GM18526 (cell line): Measurements from ENCODE around the gene KIAA2012.

Experiments used
- POLR2A ChIP-seq: IDR thresholded peaks from 3 replicates; pipeline ENCODE4 v1.6.1; 2011; ENCODE audit not compliant: insufficient read length; ENCODE audit errors: extremely low read depth

Gene KIAA2012

DNA sequence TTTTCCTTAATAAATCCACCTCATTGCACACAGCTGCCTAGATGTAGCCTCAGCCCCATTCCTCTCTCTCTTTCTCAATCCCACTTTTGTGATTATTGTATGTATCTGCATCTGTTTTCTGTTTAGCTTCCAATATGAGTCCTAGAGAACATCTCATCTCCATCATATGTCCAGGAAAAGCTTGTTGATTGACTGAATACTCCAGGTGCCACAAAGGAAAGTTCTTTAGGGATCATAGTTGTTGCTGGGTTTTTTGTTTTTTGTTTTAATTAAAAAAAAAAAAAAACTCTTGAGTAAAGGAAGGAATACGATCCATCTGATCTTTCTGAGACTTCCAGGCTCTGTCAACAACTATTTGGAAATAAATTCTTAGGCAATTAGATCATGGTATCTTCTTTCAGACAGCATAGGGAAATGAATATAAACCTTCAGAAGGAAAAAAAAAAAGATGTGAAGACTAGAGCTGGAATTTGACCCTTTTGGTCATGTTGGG lies 42.5 kb downstream of the KIAA2012 start:
- no peak for TF ChIP-seq POLR2A

DNA sequence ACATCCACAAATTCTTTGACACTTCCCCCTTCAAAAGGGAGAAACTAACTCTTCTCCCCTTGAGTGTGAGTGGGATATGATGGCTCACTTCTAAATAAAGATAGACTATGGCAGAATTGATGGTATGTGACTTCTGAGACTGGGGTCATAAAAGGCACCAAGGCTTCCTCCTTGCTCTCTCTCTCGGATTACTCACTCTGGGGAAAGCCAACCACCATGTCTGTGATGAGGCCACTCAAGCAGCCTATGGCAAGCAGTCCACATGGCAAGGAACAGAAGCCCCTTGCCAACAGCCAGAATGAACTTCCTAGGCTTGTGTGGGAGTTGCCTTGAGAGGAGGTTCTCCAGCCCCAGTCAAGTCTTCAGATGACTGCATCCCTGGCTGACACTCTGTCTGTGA lies 43.6 kb downstream of the KIAA2012 start:
- TF ChIP-seq POLR2A: no peak

DNA sequence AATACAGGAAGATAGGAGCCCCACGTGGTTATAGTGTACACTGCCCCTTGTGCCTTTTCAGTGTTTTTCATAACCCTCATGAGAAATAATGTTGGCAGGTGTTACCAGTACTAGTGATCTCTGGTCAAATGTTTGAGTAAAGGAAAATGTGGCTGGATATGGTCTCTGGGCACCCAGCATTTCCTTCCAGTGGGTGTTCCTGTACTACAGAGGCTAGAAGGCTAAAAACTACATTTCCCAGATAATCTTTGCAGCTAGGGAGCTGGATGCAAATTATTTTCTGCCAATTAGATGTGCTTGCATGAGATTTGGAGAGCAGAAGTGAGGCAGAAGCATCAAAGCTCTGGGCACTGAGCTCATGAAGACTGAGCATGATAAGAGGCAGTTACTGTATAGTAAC lies 45.1 kb downstream of the KIAA2012 start:
- TF ChIP-seq POLR2A: no peak

DNA sequence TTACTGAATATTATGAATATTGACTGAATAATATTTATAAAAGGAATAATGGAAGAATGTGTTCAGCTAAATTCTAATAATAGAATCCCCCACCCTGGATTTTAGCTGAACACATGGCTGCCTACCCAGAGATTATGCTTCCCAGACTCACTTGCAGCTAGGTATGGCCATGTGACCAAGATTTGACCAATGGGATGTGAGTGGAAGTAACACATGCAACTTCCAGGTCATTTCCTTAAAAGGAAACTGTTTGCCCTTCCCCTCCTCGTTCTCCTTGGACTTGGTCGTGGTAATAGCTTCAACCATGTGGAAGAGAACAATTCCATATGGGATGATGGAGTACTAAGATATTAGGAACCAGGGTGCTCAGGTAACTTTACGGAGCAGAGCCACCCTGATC lies 47.8 kb downstream of the KIAA2012 start:
- no peak for TF ChIP-seq POLR2A

DNA sequence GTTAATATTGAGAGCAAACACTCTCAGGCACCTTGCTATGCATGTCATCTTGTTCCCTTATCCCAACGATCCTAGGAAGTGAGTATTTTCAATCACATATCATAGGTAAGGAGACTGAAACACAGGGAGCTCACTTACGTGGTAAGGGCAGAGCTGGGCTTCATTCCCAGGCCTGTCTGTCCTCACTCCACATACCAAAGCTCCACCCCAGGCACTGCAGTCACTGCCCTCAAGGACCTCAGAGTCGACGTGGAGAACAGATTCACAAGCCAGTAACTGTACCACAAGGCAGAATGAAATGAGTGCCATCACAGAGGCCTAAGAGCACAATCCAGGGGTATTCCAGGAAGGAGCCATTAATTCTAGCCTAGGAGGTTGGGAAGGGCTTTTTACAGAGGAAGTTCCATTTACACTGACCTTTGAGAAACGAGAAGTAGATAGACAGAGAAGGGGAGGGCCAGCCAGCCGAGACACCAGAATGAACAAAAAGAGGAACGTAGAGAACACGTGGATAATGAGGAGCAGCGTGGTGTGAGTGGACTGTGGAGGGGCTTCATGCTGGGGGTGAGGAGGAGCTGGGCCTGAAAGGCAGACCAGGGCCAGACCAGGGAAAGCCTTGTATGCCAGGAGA lies 48.6 kb downstream of the KIAA2012 start:
- no peak for TF ChIP-seq POLR2A

DNA sequence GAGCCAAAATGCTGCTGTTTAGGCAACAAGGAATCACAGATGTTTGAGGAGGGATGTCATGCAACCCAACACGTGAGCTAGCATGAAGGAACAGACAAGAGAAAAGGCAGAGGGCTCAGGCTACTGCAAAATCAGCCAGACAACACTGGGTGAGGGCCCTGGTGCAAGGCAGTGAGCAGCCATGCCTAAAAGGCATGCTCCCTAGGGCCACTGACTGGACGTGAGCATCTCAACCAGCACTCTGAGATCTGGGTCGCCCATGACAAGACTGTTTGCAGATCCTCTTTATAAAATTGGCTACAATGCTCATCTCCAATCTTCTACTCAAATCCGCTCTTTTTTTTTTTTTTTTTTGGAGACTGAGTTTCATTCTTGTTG lies 49.1 kb downstream of the KIAA2012 start:
- no peak for TF ChIP-seq POLR2A

DNA sequence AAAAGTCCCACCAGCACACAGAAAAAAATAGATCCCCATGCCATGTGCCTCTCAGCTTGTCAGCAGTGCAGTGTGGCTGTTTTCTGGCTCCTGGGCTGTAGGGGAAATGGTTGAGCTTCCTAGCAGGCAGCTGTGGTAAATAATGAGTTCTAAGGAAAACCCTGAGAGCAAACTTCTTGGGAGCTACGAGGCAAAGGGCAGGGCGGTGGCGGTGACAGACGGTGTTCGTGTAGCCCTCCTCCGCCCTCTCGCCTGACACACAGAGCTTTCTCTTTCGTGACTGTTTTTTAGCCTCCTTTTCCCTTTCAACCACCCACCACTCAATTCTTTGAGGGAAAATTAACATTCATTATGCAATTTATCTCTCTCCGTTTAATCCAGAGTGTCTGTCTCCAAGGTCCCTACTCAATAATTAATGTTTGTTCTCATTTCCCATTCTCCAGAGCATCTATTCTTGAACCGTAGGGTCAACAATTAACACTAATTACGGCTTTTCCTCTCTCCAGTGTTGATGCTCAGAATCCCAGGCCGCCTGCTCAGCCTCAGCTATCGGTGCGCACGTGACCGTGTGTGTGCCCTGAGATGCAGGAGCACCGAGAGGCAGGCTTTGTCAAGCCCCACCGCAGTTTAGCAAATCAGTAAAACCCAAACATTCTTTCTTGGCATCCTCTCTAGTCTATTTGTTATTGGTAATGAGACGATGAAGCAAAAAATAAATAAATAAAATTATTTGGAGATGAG lies 50.1 kb downstream of the KIAA2012 start:
- no peak for TF ChIP-seq POLR2A

DNA sequence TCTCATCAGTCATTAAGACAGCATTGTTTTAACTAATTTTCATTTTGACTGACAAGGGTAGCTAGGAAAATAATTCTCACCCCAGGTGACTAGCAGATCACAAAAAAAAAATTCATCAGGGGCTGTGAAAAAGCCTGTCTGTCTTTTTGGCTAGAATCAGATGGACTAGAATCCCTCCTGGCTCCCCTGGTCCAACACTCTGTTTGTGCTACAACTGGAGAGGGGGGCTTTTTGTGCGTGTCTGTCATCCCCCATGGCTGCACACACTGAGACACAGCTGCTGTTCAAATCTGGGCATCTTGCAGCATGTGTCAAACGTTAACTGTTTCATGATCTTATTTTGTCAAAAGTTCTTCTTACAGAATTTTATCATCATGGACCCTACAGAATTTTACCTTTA lies 51.2 kb downstream of the KIAA2012 start:
- TF ChIP-seq POLR2A: no peak

DNA sequence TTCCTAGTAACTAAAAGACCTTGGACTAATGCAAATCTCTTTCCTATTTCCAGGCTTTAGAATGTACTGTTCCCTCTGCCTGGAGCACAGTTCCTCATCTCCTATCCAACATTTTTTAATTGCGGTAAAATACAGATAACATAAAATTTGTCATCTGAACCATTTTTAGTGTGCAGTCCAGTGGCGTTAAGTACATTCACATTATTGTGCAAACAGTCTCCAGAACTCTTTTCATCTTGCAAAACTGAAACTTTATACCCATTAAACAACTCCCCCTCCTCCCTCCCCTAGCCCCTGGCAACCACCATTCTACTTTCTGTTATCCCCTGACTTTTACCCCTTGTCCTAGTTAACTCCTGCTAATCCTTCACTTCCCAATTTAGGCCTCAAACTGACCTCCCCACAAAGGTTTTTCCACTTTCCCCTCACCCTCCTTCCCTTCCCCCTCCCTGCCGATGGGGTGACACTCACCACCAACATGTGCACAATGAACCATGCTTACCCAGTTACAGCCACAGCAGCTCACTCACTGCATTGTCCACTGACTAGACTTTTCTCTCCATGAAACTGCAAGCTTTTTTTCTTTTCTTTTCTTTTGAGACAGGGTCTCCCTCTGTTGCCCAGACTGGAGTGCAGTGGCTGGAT lies 54.8 kb downstream of the KIAA2012 start:
- TF ChIP-seq POLR2A: no peak

DNA sequence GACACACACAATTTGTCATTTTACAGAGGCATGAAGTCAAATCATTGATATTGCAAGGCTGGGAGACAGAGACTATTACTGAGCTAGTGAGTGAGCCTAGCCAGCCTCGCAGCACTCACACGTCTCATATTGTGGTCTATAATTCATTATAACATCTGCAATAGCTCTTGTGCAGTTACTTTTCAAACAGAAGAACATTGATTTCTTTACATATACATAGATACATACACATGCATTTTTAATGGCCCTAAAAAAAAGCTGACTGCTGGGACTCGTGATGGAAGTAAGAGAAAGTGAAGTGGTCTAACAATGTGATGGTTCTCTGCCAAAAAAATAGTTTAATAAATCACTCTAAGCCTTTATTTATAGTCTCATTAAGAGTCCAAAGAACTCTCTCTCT lies 56.8 kb downstream of the KIAA2012 start:
- no peak for TF ChIP-seq POLR2A

DNA sequence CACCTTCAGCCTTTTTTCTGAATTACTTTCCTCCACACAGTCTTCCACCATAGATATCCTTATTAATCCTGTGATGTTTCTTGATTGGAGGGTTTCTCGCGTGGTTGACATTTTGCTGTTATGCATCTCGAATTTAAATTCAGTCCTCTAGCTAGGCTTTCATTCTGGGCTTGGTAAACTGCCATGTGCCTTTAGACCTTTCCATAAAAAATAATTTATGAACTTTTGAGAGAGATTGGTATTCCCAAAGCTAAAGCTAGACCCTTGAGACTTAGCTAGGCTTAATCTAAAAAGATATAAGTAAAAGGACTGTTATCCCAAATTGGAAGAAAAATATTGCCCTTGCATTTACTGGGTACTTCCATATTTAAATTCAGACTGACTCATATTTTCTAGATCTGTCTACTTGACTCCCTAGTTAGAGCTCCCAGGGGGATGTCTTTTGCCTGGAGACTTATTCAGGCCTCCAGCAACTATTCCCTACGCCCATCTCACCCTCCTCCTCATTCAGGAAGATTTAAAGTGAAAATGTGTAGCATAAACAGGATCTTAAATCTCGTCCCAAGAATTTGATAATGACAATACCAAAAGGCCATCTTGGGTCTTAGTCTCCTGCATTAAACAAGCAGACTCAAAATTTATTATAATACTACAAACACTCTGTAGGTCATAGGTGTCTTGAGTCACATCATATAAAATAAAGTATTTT lies 60.3 kb downstream of the KIAA2012 start:
- no peak for TF ChIP-seq POLR2A

DNA sequence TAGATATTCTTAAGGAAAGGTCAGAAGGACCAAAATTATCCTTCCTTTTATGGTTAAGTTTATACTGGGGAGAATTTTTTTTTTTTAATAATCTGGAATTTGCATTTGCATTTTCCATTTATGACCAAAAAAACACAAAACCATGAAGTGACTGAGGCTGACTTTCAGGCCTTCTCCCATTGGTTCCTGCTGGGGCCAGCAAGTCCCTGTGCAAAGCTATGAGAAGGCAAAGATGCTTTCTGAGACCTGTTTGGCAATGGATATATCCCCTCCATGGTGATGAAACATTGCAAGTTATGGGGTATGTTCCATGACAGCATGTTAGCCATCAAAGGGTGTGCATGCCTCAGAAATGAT lies 60.8 kb downstream of the KIAA2012 start:
- TF ChIP-seq POLR2A: no peak

DNA sequence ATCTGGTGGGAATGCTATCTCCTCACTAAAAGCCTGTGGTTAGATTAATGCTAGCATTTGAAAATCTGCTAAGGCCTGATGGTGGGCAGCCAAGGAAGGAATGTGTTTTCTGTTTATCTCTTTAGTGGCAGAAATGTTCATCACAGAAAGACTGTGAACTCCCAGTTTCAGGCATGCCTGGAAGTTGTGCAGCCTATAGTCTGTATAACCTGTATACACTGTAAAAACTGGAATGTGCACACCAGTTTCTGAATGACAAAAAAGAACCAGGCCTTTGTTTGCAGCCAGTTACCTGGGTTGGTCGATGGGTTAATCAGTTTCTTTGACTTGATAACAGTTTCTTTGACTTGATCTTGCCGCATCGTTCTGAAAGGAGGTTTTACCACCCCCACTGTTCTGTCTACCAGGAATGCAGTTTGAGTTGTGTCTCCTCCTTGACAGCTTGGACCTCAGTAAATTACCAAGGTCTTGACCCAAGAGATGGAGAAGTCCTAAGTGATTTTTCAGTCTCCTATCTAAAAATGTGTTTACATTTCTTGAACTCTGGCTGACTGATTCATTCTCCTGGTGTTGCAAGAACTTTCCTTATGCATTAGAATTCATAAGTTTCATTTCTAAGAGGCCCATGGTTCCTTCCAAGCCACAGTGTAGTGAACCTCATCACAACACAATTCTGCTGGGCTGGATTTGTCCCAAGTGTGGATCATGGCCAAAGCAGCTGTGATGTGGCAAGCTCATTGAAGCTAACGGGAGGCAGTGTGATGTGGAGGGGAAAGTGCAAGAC lies 62.2 kb downstream of the KIAA2012 start:
- TF ChIP-seq POLR2A: no peak

DNA sequence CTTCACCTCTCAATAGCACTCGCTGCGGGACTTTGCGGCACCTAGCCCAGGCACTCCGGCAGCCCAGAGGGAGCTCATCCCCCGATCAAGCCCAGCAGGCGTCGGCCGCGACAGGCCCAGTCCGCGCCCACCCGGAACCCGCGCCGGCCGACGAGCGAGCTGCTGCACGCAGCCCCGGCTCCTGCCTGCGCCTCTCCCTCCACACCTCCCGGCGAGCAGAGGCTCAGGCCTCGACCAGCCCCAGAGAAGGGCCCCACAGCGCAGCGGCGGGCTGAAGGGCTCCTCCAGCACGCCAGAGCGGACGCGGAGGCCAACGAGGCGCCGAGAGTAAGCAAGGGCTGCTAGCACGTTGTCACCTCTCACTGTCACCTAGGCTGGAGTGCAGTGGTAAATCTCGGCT lies 63.5 kb downstream of the KIAA2012 start:
- no peak for TF ChIP-seq POLR2A
